ENCODE data around the gene CNTN5.

DNA sequence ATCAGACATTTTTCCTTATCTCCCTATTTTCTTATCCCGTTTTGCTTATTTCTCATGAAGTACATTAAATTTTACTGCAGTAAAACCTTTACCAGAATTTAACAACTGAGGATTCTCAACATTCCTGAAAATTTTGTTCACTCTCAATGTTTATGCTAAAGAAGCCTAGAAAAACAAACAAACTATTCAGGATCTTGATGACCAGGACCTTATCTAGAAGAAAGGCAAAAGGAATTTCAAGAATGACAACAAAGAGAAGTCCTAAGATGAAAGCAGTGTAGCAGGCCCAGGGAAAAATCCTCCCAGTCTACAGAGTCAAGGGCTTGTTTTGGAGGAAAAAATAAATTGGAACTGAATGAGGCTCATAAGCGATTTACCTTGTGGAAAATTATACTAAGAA is 1383.1 kb downstream of the CNTN5 start:
- TF ChIP-seq, protein P1, sequence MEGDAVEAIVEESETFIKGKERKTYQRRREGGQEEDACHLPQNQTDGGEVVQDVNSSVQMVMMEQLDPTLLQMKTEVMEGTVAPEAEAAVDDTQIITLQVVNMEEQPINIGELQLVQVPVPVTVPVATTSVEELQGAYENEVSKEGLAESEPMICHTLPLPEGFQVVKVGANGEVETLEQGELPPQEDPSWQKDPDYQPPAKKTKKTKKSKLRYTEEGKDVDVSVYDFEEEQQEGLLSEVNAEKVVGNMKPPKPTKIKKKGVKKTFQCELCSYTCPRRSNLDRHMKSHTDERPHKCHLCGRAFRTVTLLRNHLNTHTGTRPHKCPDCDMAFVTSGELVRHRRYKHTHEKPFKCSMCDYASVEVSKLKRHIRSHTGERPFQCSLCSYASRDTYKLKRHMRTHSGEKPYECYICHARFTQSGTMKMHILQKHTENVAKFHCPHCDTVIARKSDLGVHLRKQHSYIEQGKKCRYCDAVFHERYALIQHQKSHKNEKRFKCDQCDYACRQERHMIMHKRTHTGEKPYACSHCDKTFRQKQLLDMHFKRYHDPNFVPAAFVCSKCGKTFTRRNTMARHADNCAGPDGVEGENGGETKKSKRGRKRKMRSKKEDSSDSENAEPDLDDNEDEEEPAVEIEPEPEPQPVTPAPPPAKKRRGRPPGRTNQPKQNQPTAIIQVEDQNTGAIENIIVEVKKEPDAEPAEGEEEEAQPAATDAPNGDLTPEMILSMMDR (IDR thresholded peaks at IDR 0.05): no peak
- TF ChIP-seq EZH2 (IDR thresholded peaks at IDR 0.05; ENCODE audit: borderline replicate concordance, insufficient read depth, low read depth, low read length, poor library complexity, severe bottlenecking): no peak

Data from B cell (primary cell).